Spleen (tissue), 7 donors: ENCODE data around the gene RAC2.

Experiments used
- POLR2A ChIP-seq, 3 donors: fragments of 450-650 bp; IDR thresholded peaks; one replicate each; pipeline ENCODE4 v1.5.1; 2017; ENCODE audit warnings: antibody characterized with exemption in 3 of 3, mild to moderate bottlenecking in 1 of 3
- POLR2AphosphoS5 ChIP-seq, 3 donors: sonication (generic); formaldehyde crosslinking; IDR thresholded peaks; one replicate each; pipeline ENCODE4 v1.5.1; 2017; ENCODE audit warnings: antibody characterized with exemption in 3 of 3
- TF ChIP-seq, protein P1 (sequence below), 11 experiments: fragments of 200-600 bp in 7 of 11; fragments of 450-650 bp in 4 of 11; sonication (generic) in 4 of 11; IDR thresholded peaks in 8 of 11; conservative IDR thresholded peaks in 3 of 11; 1 replicate in 7 of 11; 2 replicates in 4 of 11; pipeline versions ENCODE4 v1.4.0 to v1.8.0; 2016 to 2021; ENCODE audit warnings: antibody characterized with exemption in 11 of 11, inconsistent platforms in 4 of 11, mild to moderate bottlenecking in 1 of 11
- donor health status: DM: no; HTN: no; CAD: no; lungs with moderate emphysema.
- donor health status: DM: no; HTN: no; CAD: no.
- donor health status: DM: no; HTN: no; CAD: no.

DNA sequence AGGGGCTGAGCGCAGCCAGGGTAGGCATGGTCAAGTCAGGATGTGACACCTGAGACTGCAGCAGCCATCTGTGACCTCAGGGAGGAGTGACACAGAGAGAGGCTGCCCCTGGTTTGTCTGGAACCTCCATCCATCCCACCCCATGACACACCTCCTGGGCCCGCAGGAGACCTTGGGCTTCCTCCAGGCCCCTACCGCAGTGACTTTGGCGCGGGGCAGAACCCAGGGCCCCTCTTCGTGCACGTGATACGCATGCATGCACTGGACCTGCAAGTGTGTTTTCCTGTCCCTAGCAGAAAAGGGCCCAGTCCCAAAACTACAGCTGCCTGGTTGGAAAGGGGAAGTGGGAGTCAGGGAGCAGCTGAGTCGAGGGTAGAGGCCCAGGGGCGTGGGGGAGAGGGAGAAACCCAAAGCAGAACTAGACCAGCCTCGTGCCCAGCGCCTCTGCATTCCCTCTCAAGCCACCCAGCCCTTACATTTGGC lies 30.4 kb upstream of the RAC2 start:
- TF ChIP-seq, protein P1, sequence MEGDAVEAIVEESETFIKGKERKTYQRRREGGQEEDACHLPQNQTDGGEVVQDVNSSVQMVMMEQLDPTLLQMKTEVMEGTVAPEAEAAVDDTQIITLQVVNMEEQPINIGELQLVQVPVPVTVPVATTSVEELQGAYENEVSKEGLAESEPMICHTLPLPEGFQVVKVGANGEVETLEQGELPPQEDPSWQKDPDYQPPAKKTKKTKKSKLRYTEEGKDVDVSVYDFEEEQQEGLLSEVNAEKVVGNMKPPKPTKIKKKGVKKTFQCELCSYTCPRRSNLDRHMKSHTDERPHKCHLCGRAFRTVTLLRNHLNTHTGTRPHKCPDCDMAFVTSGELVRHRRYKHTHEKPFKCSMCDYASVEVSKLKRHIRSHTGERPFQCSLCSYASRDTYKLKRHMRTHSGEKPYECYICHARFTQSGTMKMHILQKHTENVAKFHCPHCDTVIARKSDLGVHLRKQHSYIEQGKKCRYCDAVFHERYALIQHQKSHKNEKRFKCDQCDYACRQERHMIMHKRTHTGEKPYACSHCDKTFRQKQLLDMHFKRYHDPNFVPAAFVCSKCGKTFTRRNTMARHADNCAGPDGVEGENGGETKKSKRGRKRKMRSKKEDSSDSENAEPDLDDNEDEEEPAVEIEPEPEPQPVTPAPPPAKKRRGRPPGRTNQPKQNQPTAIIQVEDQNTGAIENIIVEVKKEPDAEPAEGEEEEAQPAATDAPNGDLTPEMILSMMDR (IDR thresholded peaks at IDR 0.05 in 8 of 11, conservative IDR thresholded peaks at IDR 0.05 in 3 of 11): no peak
- TF ChIP-seq POLR2AphosphoS5 (IDR thresholded peaks at IDR 0.05) (peak; percentile 32 to 66 (median 42)), POLR2A (IDR thresholded peaks at IDR 0.05) (no peak)
